ENCODE data around the gene NR1I3.
"Not testable (repeated sequence)": the region's sequence is repeated elsewhere in the genome, so short reads cannot be mapped to it uniquely, and the experiment has no call there.

Gene NR1I3

DNA sequence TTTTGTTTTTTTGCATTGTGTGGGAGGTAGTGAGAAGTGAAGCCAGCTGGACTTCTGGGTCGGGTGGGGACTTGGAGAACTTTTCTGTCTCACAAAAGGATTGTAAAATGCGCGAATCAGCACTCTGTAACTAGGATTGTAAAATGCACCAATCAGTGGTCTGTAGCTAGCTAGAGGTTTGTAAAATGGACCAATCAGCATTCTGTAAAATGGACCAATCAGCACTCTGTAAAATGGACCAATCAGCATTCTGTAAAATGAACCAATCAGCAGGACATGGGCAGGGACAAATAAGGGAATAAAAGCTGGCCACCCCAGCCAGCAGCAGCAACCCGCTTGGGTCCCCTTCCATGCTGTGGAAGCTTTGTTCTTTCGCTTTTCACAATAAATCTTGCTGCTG lies 12.1 kb upstream of the NR1I3 start:
- DNase-seq, result not testable (repeated sequence)

- no peak for DNase-seq
Measured at GRCh38 chr1:161244888-161245287, 6.9 kb upstream of the NR1I3 start.

GRCh38 chr1:161242313-161242712 lies 4.3 kb upstream of the NR1I3 start:
- no peak for DNase-seq

DNA sequence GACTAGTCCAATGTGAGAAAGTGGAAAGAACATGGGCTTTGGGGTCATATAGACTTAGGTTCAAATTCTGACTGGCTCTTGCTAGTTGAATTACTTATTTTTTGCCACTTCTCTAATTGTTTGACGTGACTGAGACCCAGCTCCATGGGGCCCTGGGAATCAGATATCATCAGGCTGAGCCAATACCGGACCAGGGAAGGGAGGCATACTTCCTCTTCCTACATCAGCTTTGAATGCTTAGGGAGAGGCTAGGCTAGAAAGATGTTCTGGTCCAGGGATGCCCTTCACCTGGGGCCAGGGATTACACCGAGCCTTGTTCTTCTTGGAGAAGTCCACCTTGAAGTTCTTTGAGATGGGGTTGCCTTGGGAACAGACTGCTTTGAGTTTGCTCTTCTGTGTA lies 3.7 kb upstream of the NR1I3 start:
- no peak for DNase-seq

- DNase-seq, result no peak
Measured at GRCh38 chr1:161235957-161236775, 1.8 kb downstream of the NR1I3 start.

DNA sequence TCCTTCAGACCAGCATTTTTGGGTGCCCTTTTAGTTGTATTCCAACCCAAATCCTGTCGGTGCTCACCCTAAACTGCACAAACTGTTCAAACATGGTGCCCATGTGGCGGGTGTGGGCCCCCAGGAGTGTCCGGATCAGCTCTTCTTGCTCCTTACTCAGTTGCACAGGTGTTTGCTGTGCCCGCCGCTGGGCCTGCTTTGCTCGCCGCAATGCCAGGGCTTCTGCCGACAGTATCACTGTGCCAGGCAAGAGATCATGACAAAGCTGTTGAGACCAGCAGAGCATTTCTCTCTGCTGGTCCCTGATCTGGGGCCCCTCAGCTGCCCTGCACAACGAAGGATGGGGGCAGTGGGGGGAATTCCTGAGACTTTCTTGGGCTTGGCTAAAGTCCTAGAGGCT lies 4.9 kb downstream of the NR1I3 start:
- no peak for DNase-seq

DNA sequence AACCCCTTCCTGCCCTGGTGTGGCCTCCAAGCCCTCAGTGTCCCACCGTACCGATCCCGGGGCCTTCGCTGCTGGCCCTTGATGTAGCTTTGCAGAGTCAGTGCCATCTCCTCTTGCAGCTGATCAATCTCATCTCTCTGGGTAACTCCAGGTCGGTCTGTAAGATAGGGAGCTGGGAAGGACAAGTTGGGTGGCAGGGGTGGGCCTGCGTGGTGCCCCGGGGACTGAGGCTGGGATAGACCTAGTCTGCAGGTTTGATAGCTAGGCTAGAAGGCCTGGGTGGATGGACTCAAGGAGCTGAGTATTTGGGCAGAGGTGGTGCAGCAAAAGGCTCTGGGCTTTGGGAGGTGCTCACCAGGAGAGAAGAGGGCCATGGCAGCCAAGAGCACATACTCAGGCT lies 7.2 kb downstream of the NR1I3 start:
- DNase-seq, result no peak

GRCh38 chr1:161229896-161230295 lies 8.1 kb downstream of the NR1I3 start:
- DNase-seq, result peak; percentile 21

- DNase-seq, result no peak
Measured at GRCh38 chr1:161228032-161228431, 10.0 kb downstream of the NR1I3 start.

- peak; percentile 79 for DNase-seq
Measured at GRCh38 chr1:161227196-161227871, 10.7 kb downstream of the NR1I3 start.

DNA sequence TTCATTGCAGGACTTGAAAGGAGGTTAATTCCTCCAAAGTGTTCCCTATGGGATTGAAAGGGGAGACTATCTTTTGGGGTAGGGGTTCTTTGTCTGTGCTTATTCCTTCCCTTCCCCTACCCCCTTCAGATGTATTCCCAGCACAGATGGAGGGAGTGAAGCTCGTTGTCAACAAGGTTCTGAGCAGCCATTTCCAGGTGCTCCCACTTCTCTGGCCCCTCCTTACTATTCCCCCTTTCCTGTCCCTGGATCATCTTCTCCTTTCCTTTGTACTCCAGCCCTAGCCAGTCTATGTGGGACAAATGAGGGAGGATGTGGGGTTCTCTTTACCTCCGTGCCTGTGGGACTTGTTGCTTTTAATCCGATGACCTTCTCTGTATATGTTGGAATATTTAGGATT lies 11.2 kb downstream of the NR1I3 start:
- no peak for DNase-seq

DNA sequence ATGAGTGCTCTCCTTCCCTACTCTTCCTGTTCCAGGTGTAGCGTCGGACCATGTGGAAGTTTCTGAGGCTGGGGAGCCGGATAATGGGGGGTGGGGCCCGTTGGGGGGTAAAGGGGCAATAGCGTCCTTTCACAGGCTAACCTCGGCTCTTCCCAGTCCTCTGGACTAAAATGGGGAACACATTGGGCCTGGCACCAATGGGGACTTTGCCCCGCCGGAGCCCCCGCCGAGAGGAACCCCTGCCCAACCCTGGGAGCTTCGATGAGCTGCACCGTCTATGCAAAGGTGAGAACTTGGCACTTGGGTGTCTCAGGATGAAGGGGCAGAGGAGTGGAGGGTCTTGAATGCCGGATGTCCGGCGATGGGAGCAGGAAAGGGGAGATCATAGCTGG lies 11.7 kb downstream of the NR1I3 start:
- peak; percentile 37 for DNase-seq

GRCh38 chr1:161225534-161226319 lies 12.3 kb downstream of the NR1I3 start, which contains the start of gene TOMM40L:
TSS of gene TOMM40L (plus strand) at chr1:161226060. CDS start at chr1:161226490, 430 bp downstream.
- DNase-seq, result peak; percentile 98

- DNase-seq, result no peak
Measured at GRCh38 chr1:161225178-161225533, 12.8 kb downstream of the NR1I3 start.

DNA sequence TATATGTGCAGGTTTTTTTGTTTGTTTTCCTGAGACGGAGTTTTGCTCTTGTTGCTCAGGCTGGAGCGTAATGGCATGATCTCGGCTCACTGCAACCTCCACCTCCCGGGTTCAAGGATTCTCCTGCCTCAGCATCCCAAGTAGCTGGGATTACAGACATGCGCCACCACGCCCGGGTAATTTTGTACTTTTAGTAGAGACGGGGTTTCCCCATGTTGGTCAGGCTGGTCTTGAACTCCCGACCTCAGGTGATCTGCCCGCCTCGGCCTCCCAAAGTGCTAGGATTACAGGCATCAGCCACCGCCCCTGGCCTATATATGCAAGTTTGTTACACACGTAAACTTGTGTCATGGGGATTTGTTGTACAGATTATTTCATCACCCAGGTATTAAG lies 13.3 kb downstream of the NR1I3 start:
- not testable (repeated sequence) for DNase-seq

DNA sequence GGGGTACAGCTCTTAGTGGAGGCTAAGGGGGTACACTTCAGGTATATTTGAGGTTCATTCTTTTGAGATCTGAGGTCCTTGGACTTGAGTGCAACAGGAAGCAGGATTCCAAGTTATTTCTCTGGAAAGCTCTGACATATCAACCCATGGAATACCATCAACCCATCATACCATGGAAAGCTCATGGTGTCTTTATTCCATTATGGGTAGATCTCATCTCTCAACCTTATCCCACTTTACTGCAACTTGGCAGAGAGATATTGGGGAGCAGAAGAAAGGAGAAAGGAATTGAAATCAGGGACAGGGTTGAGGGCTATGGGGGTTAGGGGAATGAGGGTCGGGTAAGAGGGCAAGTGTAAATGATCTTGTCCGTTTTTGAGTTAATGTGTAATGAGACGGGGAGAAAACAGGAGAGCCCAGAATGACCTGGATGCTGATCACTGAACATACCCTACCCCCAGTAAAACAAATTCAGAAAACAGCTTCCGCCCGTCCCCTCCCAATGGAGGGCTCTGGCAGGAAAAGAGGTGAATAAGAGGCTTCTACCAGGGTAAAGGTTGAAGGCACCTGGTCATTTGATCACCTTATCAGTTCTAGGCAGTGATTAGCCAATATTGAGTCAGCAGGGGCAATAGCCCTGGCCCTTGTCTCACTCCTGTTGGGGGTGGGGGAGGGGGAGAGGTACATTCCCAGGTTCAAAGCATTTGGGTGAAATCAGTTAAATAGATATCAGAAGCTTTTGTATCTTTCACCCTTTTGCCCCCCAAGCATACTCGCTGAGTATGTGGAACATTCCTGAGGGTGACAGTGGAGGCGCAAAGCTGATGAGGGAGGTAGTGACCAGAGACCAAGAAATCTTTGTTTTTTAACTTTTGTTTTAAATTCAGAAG lies 14.0 kb downstream of the NR1I3 start:
- no peak for DNase-seq

DNA sequence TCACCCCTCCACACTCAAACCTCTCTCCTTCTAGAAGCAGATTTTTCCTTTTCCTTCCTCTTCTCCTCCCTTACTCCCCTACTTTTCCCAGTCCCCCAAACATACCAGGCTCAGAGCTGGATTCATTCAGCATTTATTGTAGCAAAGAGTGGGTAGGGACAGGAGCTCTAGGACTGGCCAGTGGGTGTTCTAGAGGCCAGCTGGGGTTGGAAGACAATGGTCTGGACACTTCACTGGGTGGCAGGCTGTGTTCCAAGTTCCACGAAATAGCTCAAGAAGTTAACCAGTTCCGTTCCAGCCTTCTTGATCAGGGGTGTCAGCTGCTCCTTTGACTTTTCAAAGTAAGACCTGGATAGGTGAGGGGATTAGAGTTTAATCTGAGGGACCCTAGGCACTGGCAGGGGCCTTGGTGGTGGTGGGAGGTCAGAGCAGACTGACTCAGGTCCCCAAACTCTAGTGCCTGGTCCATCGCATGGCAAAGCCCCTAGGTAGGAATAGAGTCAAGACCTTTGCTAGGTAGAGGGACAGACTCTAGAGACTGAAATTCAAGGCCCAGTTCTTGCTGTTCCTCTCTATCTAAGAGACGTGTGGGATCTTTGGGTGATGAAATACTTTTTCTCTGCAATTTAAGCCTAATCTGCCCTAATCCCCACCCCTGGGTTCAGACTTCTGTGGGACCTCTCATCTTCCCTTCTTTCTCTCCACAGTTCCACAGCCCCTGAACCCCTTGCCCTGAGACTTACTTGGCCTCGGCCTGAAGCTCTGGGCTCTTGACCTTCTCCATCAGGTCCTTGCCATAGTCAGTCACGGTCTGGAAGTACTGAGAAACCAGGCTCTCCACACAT lies 15.6 kb downstream of the NR1I3 start:
- DNase-seq, result no peak

DNA sequence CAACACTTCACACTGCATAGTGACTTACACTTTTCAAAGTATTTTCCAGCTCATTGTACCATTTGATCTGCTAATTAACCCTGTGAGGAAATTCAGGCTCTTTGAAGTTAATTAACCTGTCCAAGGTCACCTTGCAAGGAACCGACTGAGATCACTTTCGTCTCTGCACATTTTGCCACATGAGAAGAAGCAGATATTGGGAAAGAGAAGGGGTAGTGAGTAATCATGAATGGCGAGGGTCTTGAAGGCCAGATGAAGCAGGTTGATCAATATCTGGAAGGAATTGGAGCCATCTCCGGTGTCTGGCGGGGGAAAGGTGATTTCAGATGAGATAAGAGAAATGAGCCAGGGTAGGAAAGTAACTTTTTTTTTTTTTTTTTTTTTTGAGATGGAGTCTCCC lies 18.0 kb downstream of the NR1I3 start:
- DNase-seq, result no peak

GRCh38 chr1:161219078-161219892 lies 18.7 kb downstream of the NR1I3 start:
- DNase-seq, result no peak

DNA sequence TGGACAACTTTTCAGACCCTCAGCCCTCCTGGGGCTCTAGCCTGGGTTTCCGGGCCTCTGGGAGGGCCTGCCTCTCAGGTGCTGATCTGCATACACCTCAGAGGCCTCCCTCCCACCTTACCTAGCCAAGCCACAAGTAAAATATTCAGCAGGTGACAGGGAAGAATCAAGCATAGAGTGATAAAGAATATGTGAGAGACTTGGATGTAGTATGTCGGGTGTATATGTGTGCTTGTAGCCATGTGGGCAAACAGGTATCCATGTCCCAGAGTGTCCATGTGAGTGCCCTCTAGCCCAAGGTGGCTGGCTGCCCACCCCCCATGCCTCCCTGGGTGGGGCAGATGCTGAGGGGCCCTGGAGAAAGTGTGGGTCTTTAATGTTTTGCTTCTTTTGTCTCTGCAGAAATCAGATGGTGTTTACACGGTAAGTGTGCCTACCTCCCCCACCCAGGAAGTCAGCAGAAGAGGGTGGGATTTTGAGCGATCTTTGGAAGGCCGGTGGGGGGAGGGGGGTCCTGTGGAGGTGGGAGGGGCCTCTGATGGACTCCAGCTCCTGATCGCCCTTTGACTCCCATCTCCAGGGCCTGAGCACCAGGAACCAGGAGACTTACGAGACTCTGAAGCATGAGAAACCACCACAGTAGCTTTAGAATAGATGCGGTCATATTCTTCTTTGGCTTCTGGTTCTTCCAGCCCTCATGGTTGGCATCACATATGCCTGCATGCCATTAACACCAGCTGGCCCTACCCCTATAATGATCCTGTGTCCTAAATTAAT lies 19.5 kb downstream of the NR1I3 start:
- no peak for DNase-seq

All from NCI-H146 (cell line).